ENCODE measurements around the gene TOB1. TPM values are rescaled to one million over a fixed set of nuclear protein-coding genes. Genes with fewer than 3 reads are reported as not detected.

TOB1 gene
- total RNA-seq, 2 donors from 2014 or later = 29.0 to 31.0 TPM

DNA sequence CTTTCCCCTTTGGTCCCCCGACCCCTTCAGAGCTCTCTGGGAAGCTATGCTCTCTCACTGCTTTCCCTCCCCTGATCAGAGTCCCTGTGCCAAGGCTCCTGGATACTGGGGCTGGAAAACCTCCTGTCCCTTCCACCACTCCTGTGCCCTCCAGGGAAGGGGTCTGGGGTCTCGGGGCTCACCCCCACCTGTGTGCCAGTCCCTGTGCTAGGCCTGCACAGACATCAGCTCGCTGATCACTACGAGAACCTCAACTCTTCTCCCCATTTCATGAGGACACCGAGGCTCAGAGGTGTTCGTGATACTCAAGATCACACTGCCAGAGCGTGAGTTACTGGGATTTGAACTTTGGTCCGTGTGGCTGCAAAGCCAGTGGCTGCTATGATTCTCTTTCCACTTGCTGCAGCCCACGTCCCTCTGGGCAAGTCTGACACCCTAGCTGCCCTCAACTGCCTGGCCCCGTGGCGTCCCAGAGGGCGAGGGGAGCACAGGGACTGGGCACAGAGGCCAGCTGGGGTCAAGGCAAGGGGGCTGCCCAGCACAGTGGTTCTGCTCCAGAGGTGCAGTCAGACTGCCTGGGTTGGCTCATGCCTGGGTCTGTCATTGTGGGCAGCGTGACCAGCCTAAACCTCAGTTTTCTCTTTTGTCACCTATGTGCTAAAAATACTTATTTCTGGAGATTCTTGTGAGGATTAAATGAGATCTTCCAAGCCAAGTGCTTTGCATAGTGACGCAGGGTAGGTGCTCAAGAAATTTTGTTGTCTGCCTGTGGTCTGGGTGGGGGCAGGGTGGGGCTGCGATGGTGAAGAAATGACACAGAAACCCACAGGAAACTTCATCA is 43.8 kb upstream of the TOB1 start:
- H3K4me1 ChIP-seq = peaks cover 0 to 23% of the 10 kb centered on the region in 2 donors
- no peak for DNase-seq (ENCODE audit: low spot score)

DNA sequence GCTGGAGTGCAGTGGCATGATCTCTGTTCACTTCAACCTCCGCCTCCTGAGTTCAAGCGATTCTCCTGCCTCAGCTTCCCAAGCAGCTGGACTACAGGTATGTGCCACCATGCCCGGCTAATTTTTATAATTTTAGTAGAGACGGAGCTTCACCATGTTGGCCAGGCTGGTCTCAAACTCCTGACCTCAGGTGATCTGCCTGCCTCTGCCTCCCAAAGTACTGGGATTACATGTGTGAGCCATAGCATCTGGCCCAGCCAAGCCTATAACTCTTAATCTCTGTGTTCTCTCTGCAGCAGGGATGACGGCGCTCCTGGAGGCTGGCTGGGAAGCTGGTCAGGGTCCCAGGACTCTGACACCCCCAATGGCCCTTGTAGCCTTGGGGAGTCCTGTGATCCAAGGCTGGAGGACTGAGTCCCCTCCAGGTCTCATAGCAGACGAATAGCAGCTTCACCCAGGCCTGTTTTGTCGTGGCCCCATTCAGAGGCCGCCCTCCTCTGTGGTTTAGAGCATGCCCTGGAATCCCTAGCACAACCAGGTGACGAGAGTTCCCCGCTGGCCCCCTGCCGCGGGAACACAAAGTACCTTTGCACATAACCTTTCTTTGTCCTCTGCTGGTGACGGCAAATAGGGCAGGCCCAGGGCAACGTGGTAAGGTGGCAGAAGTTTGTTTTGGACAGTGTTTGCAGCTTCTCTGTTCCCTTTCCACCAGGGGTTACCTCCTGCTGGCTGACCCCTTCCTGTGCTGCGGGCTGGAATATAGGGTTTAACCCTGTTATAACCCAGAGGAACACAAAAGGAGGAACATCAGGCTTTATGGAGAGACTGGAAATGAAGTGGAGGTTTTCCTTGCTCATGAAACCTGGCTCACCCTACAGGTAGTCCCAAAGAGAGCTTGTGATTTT is 43.0 kb upstream of the TOB1 start:
- H3K36me3 ChIP-seq = no peaks in the 10 kb centered on the region
- no peak overlapping the region for H3K4me3 ChIP-seq
- TF ChIP-seq, protein P1, sequence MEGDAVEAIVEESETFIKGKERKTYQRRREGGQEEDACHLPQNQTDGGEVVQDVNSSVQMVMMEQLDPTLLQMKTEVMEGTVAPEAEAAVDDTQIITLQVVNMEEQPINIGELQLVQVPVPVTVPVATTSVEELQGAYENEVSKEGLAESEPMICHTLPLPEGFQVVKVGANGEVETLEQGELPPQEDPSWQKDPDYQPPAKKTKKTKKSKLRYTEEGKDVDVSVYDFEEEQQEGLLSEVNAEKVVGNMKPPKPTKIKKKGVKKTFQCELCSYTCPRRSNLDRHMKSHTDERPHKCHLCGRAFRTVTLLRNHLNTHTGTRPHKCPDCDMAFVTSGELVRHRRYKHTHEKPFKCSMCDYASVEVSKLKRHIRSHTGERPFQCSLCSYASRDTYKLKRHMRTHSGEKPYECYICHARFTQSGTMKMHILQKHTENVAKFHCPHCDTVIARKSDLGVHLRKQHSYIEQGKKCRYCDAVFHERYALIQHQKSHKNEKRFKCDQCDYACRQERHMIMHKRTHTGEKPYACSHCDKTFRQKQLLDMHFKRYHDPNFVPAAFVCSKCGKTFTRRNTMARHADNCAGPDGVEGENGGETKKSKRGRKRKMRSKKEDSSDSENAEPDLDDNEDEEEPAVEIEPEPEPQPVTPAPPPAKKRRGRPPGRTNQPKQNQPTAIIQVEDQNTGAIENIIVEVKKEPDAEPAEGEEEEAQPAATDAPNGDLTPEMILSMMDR (IDR thresholded peaks at IDR 0.05) = no peak
- peaks cover 0 to 32% of the 10 kb centered on the region in 2 donors for H3K4me1 ChIP-seq
- DNase-seq (ENCODE audit: low spot score) = no peak
- H3K27ac ChIP-seq = peak overlapping the region; percentile 56 to 82
- H3K27me3 ChIP-seq = no peaks in the 10 kb centered on the region
- no peaks in the 10 kb centered on the region for H3K9me3 ChIP-seq

More for the DNA sequence above, 43.8 kb upstream of the TOB1 start:
- peak overlapping the region; percentile 56 to 82 for H3K27ac ChIP-seq
- TF ChIP-seq, protein P1 (IDR thresholded peaks at IDR 0.05) = no peak
- H3K4me3 ChIP-seq = no peak overlapping the region
- no peaks in the 10 kb centered on the region for H3K36me3 ChIP-seq
- H3K9me3 ChIP-seq = no peaks in the 10 kb centered on the region
- no peaks in the 10 kb centered on the region for H3K27me3 ChIP-seq

DNA sequence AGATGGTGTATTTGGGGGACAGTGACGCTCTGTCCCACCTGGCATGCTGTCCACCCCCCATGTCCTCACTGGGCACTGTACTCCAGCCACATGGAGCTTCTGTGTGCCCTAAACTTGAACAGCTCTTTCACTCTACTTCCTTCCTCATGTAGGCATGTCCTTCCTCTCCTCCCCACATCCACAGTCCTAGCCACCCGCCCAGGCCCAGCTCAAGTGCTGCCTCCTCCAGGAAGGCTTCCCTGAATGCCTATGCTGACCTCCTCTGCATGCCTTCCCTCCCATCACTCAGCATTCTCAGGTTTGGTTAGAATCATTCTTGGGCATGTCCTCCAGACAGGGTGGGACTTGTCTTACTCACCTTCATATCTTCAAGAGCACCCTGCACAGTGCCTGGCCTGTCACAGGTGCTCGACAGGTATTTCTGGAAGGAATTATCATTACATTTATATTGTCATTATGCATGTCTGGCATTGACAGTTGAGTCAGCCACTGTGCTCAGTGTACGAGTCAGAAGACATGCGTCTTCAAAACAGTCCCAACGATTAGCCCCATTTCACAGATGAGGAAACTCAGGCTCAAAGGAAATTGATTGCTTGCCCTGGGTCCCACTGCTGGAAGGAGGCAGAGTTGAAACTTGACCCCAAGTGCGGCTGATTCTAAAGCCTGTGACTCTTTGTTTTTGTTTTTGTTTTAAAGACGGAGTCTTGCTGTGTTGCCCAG is 42.1 kb upstream of the TOB1 start:
- Histone ChIP-seq H3K27ac (peak overlapping the region; percentile 56 to 82), H3K9me3 (no peaks in the 10 kb centered on the region), H3K27me3 (no peaks in the 10 kb centered on the region), H3K36me3 (no peaks in the 10 kb centered on the region), H3K4me1 (peaks cover 0 to 39% of the 10 kb centered on the region in 2 donors), H3K4me3 (no peak overlapping the region)
- TF ChIP-seq, protein P1 (IDR thresholded peaks at IDR 0.05) = no peak
- no peak for DNase-seq (ENCODE audit: low spot score)

DNA sequence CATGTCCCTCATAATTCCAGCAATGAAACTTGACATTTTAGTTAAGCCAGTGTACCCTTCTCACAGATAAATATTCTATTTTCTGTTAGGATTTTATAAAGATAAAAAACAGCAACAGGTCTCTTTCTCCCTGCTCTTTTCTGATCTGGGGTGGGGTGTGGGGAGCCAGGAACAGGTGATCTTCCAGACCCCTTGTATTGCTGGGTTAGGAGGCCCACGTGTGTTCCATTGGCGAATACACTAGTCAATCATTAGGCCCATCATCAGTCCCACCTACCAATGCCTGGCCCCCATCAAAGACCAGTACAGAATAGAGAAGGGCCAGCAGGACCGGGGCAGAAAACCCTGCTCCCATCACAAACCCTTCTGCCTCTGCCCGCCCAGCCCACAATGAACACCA is 40.3 kb upstream of the TOB1 start:
- Histone ChIP-seq H3K9me3 (no peaks in the 10 kb centered on the region), H3K4me3 (no peak overlapping the region), H3K36me3 (no peaks in the 10 kb centered on the region), H3K27me3 (no peaks in the 10 kb centered on the region), H3K27ac (no peak overlapping the region), H3K4me1 (peaks cover 0 to 41% of the 10 kb centered on the region in 2 donors)
- TF ChIP-seq, protein P1 (IDR thresholded peaks at IDR 0.05) = no peak
- DNase-seq (ENCODE audit: low spot score) = no peak

DNA sequence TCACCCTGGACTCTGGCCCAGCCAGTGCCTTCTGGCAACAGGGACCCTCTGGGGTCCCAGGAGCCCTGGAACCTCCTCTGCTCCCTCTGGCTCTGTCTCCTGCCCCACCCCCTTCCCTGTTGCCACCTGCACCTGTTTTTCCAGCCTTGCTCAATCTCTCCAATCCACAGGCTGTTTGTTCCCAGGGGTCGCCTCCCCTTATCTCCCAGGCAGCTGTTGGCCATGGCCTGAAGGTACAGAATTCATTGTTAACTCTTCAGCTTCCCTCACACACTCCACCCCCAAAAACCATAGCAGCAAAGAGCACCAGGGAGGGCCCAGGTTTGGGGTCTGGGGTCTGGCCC is 39.3 kb upstream of the TOB1 start:
- TF ChIP-seq, protein P1 (IDR thresholded peaks at IDR 0.05) = no peak
- no peaks in the 10 kb centered on the region for H3K27me3 ChIP-seq
- H3K36me3 ChIP-seq = no peaks in the 10 kb centered on the region
- H3K4me1 ChIP-seq = peaks cover 0 to 41% of the 10 kb centered on the region in 2 donors
- no peak overlapping the region for H3K4me3 ChIP-seq
- DNase-seq (ENCODE audit: low spot score) = no peak
- H3K9me3 ChIP-seq = no peaks in the 10 kb centered on the region
- peak overlapping the region; percentile 83 to 89 for H3K27ac ChIP-seq

Measured in right atrium auricular region (tissue), 2 donors.